HG03571 (cell line): ENCODE measurements around the gene C11orf54.

ENCODE experiments used
- ATAC-seq: cut with Tn5 transposase; IDR thresholded peaks from one replicate; pipeline ENCODE4 v1.9.1; 2021; ENCODE audit not compliant: unreplicated experiment

The C11orf54 gene

GRCh38 chr11:93741094-93741881, at the start of gene C11orf54, which contains the start of gene TAF1D:
C11orf54 (plus strand) TSS chr11:93741672; CDS start chr11:93747394, 5,722 bp downstream.
TAF1D (minus strand) TSS chr11:93741495; CDS start chr11:93739304, 2,191 bp downstream.
- ATAC-seq: peak; percentile 84

- no peak for ATAC-seq
Measured at GRCh38 chr11:93694109-93694508, 47.4 kb upstream of the C11orf54 start.

- no peak for ATAC-seq
Measured at GRCh38 chr11:93694557-93694956, 46.9 kb upstream of the C11orf54 start.

GRCh38 chr11:93697611-93698010, 43.9 kb upstream of the C11orf54 start:
- ATAC-seq: no peak

GRCh38 chr11:93700830-93701229, 40.6 kb upstream of the C11orf54 start:
- no peak for ATAC-seq

- no peak for ATAC-seq
Measured at GRCh38 chr11:93704237-93704636, 37.2 kb upstream of the C11orf54 start.

GRCh38 chr11:93710239-93710638, 31.2 kb upstream of the C11orf54 start:
- ATAC-seq: no peak

- no peak for ATAC-seq
Measured at GRCh38 chr11:93712678-93713077, 28.8 kb upstream of the C11orf54 start.

GRCh38 chr11:93715797-93716396, 25.6 kb upstream of the C11orf54 start:
- no peak for ATAC-seq

- no peak for ATAC-seq
Measured at GRCh38 chr11:93717501-93717900, 24.0 kb upstream of the C11orf54 start.

GRCh38 chr11:93718057-93718563, 23.4 kb upstream of the C11orf54 start:
- ATAC-seq: peak; percentile 89

- ATAC-seq: no peak
Measured at GRCh38 chr11:93719310-93719709, 22.2 kb upstream of the C11orf54 start.

GRCh38 chr11:93720522-93720921, 20.9 kb upstream of the C11orf54 start:
- ATAC-seq: no peak

GRCh38 chr11:93724089-93724488, 17.4 kb upstream of the C11orf54 start:
- ATAC-seq: no peak

- no peak for ATAC-seq
Measured at GRCh38 chr11:93727985-93728791, 13.3 kb upstream of the C11orf54 start.

GRCh38 chr11:93728792-93729128, 12.7 kb upstream of the C11orf54 start:
- no peak for ATAC-seq

GRCh38 chr11:93729129-93729616, 12.3 kb upstream of the C11orf54 start:
- ATAC-seq: no peak

- no peak for ATAC-seq
Measured at GRCh38 chr11:93730108-93731107, 11.1 kb upstream of the C11orf54 start.

- ATAC-seq: no peak
Measured at GRCh38 chr11:93732237-93732892, 9.1 kb upstream of the C11orf54 start.

- ATAC-seq: no peak
Measured at GRCh38 chr11:93733474-93733873, 8.0 kb upstream of the C11orf54 start.
